Neural cell (in vitro differentiated cells): Measurements from ENCODE around the gene FAM219B. TPM values are rescaled to one million over a fixed set of nuclear protein-coding genes. Genes with fewer than 3 reads are reported as not detected.

Experiments used
- H2AFZ ChIP-seq: fragments of 200-600, 300-800 bp; sonication (generic), shearing (Covaris generic); 2 replicates; pipeline ENCODE4 v1.6.0; 2014; ENCODE audit warnings: low read depth, mild to moderate bottlenecking, antibody characterized with exemption, low read length, moderate library complexity
- H3F3A ChIP-seq: fragments of 200-600 bp; shearing (Covaris generic); 2 replicates; pipeline ENCODE4 v1.6.1; 2016; ENCODE audit warnings: mild to moderate bottlenecking, moderate library complexity, mixed read lengths, antibody characterized with exemption, low read length; ENCODE audit not compliant: insufficient read depth, poor library complexity, severe bottlenecking
- H3K27ac ChIP-seq: fragments of 200-600, 300-800 bp; sonication (generic), shearing (Covaris generic); 2 replicates; pipeline ENCODE4 v1.5.1; 2014; ENCODE audit warnings: mild to moderate bottlenecking, low read length, moderate library complexity
- H3K27me3 ChIP-seq: fragments of 300-800, 200-600 bp; sonication (generic), shearing (Covaris generic); 2 replicates; pipeline ENCODE4 v1.6.0; 2014; ENCODE audit warnings: mild to moderate bottlenecking, low read depth, low read length, moderate library complexity; ENCODE audit not compliant: insufficient read depth
- H3K36me3 ChIP-seq: fragments of 300-800, 200-600 bp; sonication (generic), shearing (Covaris generic); 2 replicates; pipeline ENCODE4 v1.5.1; 2014; ENCODE audit warnings: mild to moderate bottlenecking, antibody characterized with exemption, low read length, moderate library complexity; ENCODE audit not compliant: insufficient read depth
- H3K4me2 ChIP-seq: fragments of 300-800, 200-600 bp; sonication (generic), shearing (Covaris generic); 2 replicates; pipeline ENCODE4 v1.6.0; 2014; ENCODE audit warnings: mild to moderate bottlenecking, low read length
- H3K4me3 ChIP-seq: fragments of 300-800, 200-600 bp; sonication (generic), shearing (Covaris generic); 2 replicates; pipeline ENCODE4 v1.5.1; 2014; ENCODE audit warnings: mild to moderate bottlenecking, low read length, moderate library complexity
- H3K79me2 ChIP-seq: fragments of 200-600 bp; shearing (Covaris generic); replicated peaks from 2 replicates; pipeline ENCODE4 v1.6.0; 2014; ENCODE audit warnings: mild to moderate bottlenecking, low read length, moderate library complexity; ENCODE audit not compliant: insufficient read depth
- H3K9ac ChIP-seq: fragments of 300-800, 200-600 bp; sonication (generic), shearing (Covaris generic); 2 replicates; pipeline ENCODE4 v1.6.1; 2016; ENCODE audit warnings: mild to moderate bottlenecking, low read length, mixed read lengths
- H3K9me2 ChIP-seq: fragments of 200-600 bp; shearing (Covaris generic); 2 replicates; pipeline ENCODE4 v1.6.1; 2016; ENCODE audit warnings: mild to moderate bottlenecking, low read length, mixed read lengths; ENCODE audit not compliant: insufficient read depth
- H3K9me3 ChIP-seq: fragments of 200-600, 300-800 bp; sonication (generic), shearing (Covaris generic); 2 replicates; pipeline ENCODE4 v1.6.1; 2016; ENCODE audit warnings: mild to moderate bottlenecking, mixed run types, low read length, moderate library complexity, mixed read lengths
- H4K20me1 ChIP-seq: fragments of 200-600 bp; shearing (Covaris generic); 2 replicates; pipeline ENCODE4 v1.6.1; 2016; ENCODE audit warnings: mild to moderate bottlenecking, mixed run types; ENCODE audit not compliant: insufficient read depth
- CTCF ChIP-seq: fragments of 450-650 bp; IDR thresholded peaks from 2 replicates; pipeline ENCODE4 v1.5.1; 2014; ENCODE audit warnings: antibody characterized with exemption, mild to moderate bottlenecking, moderate library complexity; ENCODE audit not compliant: poor library complexity, severe bottlenecking
- EP300 ChIP-seq: fragments of 450-650 bp; conservative IDR thresholded peaks from 2 replicates; pipeline ENCODE4 v1.6.1; 2014; ENCODE audit warnings: antibody characterized with exemption, mild to moderate bottlenecking, moderate library complexity; ENCODE audit not compliant: poor library complexity, severe bottlenecking
- EZH2 ChIP-seq: fragments of 200-600, 300-800 bp; shearing (Covaris generic), sonication (generic); IDR thresholded peaks from 2 replicates; pipeline ENCODE4 v1.6.1; 2014; ENCODE audit warnings: antibody characterized with exemption, low read length, borderline replicate concordance, mild to moderate bottlenecking; ENCODE audit not compliant: insufficient read depth, poor library complexity, severe bottlenecking
- MXI1 ChIP-seq: fragments of 450-650 bp; conservative IDR thresholded peaks from 2 replicates; pipeline ENCODE4 v1.6.1; 2014; ENCODE audit warnings: antibody characterized with exemption, mild to moderate bottlenecking; ENCODE audit not compliant: poor library complexity, severe bottlenecking
- POLR2AphosphoS5 ChIP-seq: IDR thresholded peaks from 2 replicates; pipeline ENCODE4 v1.6.1; 2012
- RAD21 ChIP-seq: fragments of 450-650 bp; conservative IDR thresholded peaks from 2 replicates; pipeline ENCODE4 v1.6.1; 2014; ENCODE audit warnings: antibody characterized with exemption, mild to moderate bottlenecking, moderate library complexity
- REST ChIP-seq: IDR thresholded peaks from 2 replicates; pipeline ENCODE4 v1.6.1; 2012; ENCODE audit warnings: borderline replicate concordance
- SMC3 ChIP-seq: fragments of 450-650 bp; conservative IDR thresholded peaks from 2 replicates; pipeline ENCODE4 v1.6.1; 2014; ENCODE audit warnings: antibody characterized with exemption, mild to moderate bottlenecking, moderate library complexity; ENCODE audit not compliant: poor library complexity
- TAF1 ChIP-seq: IDR thresholded peaks from 2 replicates; pipeline ENCODE4 v1.6.1; 2012; ENCODE audit warnings: low read depth
- polyA plus RNA-seq: library from polyadenylated mRNA; depleted of rRNA; stranded (reverse); fragments of >200 nt; gene quantifications from 2 replicates; pipeline ENCODE4 v1.2.3, GENCODE V29; 2014

The FAM219B gene
- polyA plus RNA-seq, 1 donor from 2014 or later, result 250 TPM

- H3K9ac ChIP-seq, result no peak overlapping the region
- H3K36me3 ChIP-seq, result no peaks in the 10 kb centered on the region
- TF ChIP-seq RAD21, result no peak
- TF ChIP-seq EZH2, result no peak
- TF ChIP-seq EP300, result no peak
- TF ChIP-seq SMC3, result no peak
- TF ChIP-seq REST, result no peak
- TF ChIP-seq POLR2AphosphoS5, result no peak
- no peak for TF ChIP-seq TAF1
- TF ChIP-seq MXI1, result no peak
- no peaks in the 10 kb centered on the region for H3K27me3 ChIP-seq
- no peaks in the 10 kb centered on the region for H3K79me2 ChIP-seq
- H3K4me2 ChIP-seq, result no peak overlapping the region
- no peaks in the 10 kb centered on the region for H3K9me2 ChIP-seq
- no peak overlapping the region for H2AFZ ChIP-seq
- H3K4me3 ChIP-seq, result no peak overlapping the region
- no peaks in the 10 kb centered on the region for H4K20me1 ChIP-seq
- H3K27ac ChIP-seq, result no peak overlapping the region
- H3K9me3 ChIP-seq, result no peaks in the 10 kb centered on the region
- H3F3A ChIP-seq, result no peaks in the 10 kb centered on the region
These were observed 21.2 kb downstream of the FAM219B start for GRCh38 chr15:74885461-74885860.

- Histone ChIP-seq H3K4me3 (no peak overlapping the region), H3K4me2 (no peak overlapping the region), H3K79me2 (no peaks in the 10 kb centered on the region), H3K9ac (no peak overlapping the region), H3F3A (no peaks in the 10 kb centered on the region), H3K9me3 (no peaks in the 10 kb centered on the region), H2AFZ (no peak overlapping the region), H3K9me2 (no peaks in the 10 kb centered on the region), H4K20me1 (no peaks in the 10 kb centered on the region), H3K27ac (no peak overlapping the region), H3K36me3 (no peaks in the 10 kb centered on the region), H3K27me3 (no peaks in the 10 kb centered on the region)
- TF ChIP-seq MXI1 (no peak), SMC3 (no peak), RAD21 (no peak), POLR2AphosphoS5 (no peak), TAF1 (no peak), EZH2 (no peak), CTCF (no peak), EP300 (no peak), REST (no peak)
These were observed 22.0 kb downstream of the FAM219B start for GRCh38 chr15:74884428-74885223.
